ENCODE results near the gene GNPDA2.

Gene GNPDA2

DNA sequence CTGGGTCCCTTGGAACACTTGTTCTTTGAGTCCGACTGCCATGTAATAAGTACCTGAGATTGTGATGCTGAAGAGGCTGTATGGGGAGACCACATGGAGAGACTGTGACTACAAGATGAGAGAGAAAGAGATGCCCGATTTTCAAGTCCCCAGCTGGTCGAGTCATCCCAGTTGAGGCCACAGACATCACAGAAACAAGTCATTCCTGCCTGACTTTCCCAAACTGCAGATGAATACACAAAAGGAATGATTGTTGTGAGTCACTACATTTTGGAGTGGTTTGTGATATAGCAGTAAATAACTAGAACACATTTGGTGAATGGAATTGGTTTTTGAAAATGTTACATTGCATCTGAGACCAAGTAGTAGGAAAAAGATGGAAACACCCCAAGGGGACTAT lies 66.0 kb downstream of the GNPDA2 start:
- H3K27ac ChIP-seq (ENCODE audit: low read depth, low read length): no peak overlapping the region

DNA sequence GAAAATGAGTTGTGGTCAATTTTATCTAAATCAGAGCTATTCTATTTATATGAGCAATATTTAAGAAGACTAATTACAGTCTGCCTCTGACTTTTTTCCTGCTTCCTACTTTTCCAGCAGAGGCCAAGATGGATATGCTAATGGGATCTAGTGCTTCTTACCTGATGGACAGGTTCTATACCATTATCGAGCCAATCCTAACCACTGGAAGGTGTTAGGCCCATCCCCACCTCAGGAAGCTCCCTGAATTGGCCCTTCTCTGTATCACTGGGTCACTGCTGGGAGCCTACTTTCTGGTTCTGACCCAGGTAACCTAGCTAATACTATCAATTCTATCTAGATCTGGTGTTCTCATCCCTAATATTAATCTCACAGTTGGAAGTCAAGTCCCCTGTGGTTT lies 74.4 kb downstream of the GNPDA2 start:
- no peaks in the 10 kb centered on the region; the same call in 1 of the 2 replicates for H3K27me3 ChIP-seq (ENCODE audit: control insufficient read depth, insufficient read depth, low read length)
- no peak overlapping the region for H3K4me3 ChIP-seq (ENCODE audit: low read depth, low read length)
- H3K36me3 ChIP-seq (ENCODE audit: control insufficient read depth, insufficient read depth, low read length): no peaks in the 10 kb centered on the region
- H3K27ac ChIP-seq (ENCODE audit: low read depth, low read length): no peak overlapping the region
- no peaks in the 10 kb centered on the region for H3K4me1 ChIP-seq (ENCODE audit: control insufficient read depth, insufficient read depth, low read length)
- H3K9ac ChIP-seq (ENCODE audit: low read length): no peak overlapping the region
- no peaks in the 10 kb centered on the region for H3K9me3 ChIP-seq (ENCODE audit: control insufficient read depth, insufficient read depth, low read depth, low read length)

More for the DNA sequence above, 66.0 kb downstream of the GNPDA2 start:
- Histone ChIP-seq H3K27me3 (ENCODE audit: control insufficient read depth, insufficient read depth, low read length) (no peaks in the 10 kb centered on the region), H3K9ac (ENCODE audit: low read length) (no peak overlapping the region), H3K4me1 (ENCODE audit: control insufficient read depth, insufficient read depth, low read length) (peaks cover 4% of the 10 kb centered on the region; the same call in 1 of the 2 replicates), H3K4me3 (ENCODE audit: low read depth, low read length) (no peak overlapping the region), H3K36me3 (ENCODE audit: control insufficient read depth, insufficient read depth, low read length) (no peaks in the 10 kb centered on the region), H3K9me3 (ENCODE audit: control insufficient read depth, insufficient read depth, low read depth, low read length) (no peaks in the 10 kb centered on the region)

Measured in HUES6 (cell line).